Mammary epithelial cell (primary cell): ENCODE results near the gene CLCN2.

Source experiments
- EZH2 ChIP-seq: IDR thresholded peaks from 2 replicates; pipeline ENCODE4 v1.6.1; 2012; ENCODE audit warnings: low read length, inconsistent platforms, borderline replicate concordance
- TF ChIP-seq, protein P1 (sequence below), 2 donors: IDR thresholded peaks in 1 of 2; conservative IDR thresholded peaks in 1 of 2; 2 replicates each; pipeline ENCODE4 v1.5.1; 2011 to 2012; ENCODE audit warnings: inconsistent platforms in 2 of 2, low read length in 2 of 2, mild to moderate bottlenecking in 2 of 2, control low read depth in 1 of 2, low read depth in 1 of 2; ENCODE audit not compliant: insufficient read depth in 1 of 2; ENCODE audit errors: extremely low read depth in 1 of 2

DNA sequence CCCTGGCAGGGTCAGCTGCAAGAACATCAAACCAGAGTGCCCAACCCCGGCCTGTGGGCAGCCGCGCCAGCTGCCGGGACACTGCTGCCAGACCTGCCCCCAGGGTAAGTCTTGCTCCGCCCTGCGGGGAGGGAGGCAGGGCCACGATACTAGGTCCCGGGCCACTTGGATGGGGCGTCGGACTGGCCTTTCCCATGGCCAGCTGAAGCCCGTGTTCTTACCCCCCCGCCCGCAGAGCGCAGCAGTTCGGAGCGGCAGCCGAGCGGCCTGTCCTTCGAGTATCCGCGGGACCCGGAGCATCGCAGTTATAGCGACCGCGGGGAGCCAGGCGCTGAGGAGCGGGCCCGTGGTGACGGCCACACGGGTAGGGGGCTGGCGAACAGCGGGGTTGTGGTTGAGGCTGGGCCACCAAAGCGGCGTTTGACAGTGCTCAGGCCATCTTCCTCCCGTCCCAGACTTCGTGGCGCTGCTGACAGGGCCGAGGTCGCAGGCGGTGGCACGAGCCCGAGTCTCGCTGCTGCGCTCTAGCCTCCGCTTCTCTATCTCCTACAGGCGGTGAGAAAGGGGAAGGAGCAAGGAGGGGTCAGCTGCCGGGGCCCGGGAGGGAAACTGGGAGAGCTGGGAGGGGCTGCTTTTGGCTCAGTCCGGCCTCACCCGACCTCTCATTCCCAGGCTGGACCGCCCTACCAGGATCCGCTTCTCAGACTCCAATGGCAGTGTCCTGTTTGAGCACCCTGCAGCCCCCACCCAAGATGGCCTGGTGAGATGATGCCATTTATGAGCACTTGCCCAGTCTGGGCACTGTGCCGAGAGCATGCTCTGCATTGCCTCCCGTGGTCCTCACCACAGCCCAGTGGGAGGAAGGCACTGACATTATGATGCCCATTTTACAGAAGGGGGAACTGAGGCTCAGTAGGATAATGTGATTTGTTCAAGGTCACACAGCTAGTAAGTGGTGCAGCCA lies 20.1 kb upstream of the CLCN2 start:
- TF ChIP-seq, protein P1, sequence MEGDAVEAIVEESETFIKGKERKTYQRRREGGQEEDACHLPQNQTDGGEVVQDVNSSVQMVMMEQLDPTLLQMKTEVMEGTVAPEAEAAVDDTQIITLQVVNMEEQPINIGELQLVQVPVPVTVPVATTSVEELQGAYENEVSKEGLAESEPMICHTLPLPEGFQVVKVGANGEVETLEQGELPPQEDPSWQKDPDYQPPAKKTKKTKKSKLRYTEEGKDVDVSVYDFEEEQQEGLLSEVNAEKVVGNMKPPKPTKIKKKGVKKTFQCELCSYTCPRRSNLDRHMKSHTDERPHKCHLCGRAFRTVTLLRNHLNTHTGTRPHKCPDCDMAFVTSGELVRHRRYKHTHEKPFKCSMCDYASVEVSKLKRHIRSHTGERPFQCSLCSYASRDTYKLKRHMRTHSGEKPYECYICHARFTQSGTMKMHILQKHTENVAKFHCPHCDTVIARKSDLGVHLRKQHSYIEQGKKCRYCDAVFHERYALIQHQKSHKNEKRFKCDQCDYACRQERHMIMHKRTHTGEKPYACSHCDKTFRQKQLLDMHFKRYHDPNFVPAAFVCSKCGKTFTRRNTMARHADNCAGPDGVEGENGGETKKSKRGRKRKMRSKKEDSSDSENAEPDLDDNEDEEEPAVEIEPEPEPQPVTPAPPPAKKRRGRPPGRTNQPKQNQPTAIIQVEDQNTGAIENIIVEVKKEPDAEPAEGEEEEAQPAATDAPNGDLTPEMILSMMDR (conservative IDR thresholded peaks at IDR 0.05 in 1 of 2, IDR thresholded peaks at IDR 0.05 in 1 of 2; ENCODE audit: extremely low read depth in 1 of 2, insufficient read depth in 1 of 2, low read depth in 1 of 2, low read length in 2 of 2): no peak
- TF ChIP-seq EZH2: no peak
